Rectal smooth muscle tissue (tissue), 1 donor: ENCODE measurements around the gene MT3.

ENCODE experiments used
- H3K27ac ChIP-seq: one replicate; pipeline ENCODE4 v1.7.0; 2013; ENCODE audit warnings: low read depth, low read length, inconsistent platforms
- H3K27me3 ChIP-seq: one replicate; pipeline ENCODE4 v1.7.0; 2013; ENCODE audit warnings: low read length; ENCODE audit not compliant: control insufficient read depth, insufficient read depth
- H3K36me3 ChIP-seq: one replicate; pipeline ENCODE4 v1.7.0; 2013; ENCODE audit warnings: low read length; ENCODE audit not compliant: control insufficient read depth, insufficient read depth
- H3K4me1 ChIP-seq: one replicate; pipeline ENCODE4 v1.7.0; 2013; ENCODE audit warnings: low read length; ENCODE audit not compliant: control insufficient read depth, insufficient read depth
- H3K4me3 ChIP-seq: one replicate; pipeline ENCODE4 v1.7.0; 2013; ENCODE audit warnings: low read length
- H3K9ac ChIP-seq: one replicate; pipeline ENCODE4 v1.7.0; 2013; ENCODE audit warnings: low read length

MT3 gene

GRCh38 chr16:56588781-56589140 is 567 bp upstream of the MT3 start:
- peaks cover 9% of the 10 kb centered on the region for H3K27me3 ChIP-seq
- H3K9ac ChIP-seq, result no peak overlapping the region
- peak overlapping the region; percentile 53 for H3K4me3 ChIP-seq
- no peak overlapping the region for H3K27ac ChIP-seq
- no peaks in the 10 kb centered on the region for H3K36me3 ChIP-seq
- no peaks in the 10 kb centered on the region for H3K4me1 ChIP-seq

- H3K27ac ChIP-seq, result no peak overlapping the region
- peaks cover 9% of the 10 kb centered on the region for H3K27me3 ChIP-seq
- no peak overlapping the region for H3K4me3 ChIP-seq
- no peaks in the 10 kb centered on the region for H3K4me1 ChIP-seq
- H3K36me3 ChIP-seq, result no peaks in the 10 kb centered on the region
- H3K9ac ChIP-seq, result no peak overlapping the region
Measured at GRCh38 chr16:56591377-56592060, 2.2 kb downstream of the MT3 start.

- no peak overlapping the region for H3K9ac ChIP-seq
- H3K4me3 ChIP-seq, result no peak overlapping the region
- H3K4me1 ChIP-seq, result no peaks in the 10 kb centered on the region
- H3K27ac ChIP-seq, result no peak overlapping the region
- peaks cover 9% of the 10 kb centered on the region for H3K27me3 ChIP-seq
- H3K36me3 ChIP-seq, result no peaks in the 10 kb centered on the region
Measured at GRCh38 chr16:56593573-56594291, 4.4 kb downstream of the MT3 start.

GRCh38 chr16:56594292-56594619 is 4.9 kb downstream of the MT3 start:
- Histone ChIP-seq H3K4me3 (no peak overlapping the region), H3K27me3 (peaks cover 5% of the 10 kb centered on the region), H3K36me3 (no peaks in the 10 kb centered on the region), H3K4me1 (no peaks in the 10 kb centered on the region), H3K9ac (no peak overlapping the region), H3K27ac (no peak overlapping the region)

GRCh38 chr16:56600398-56600999 is 11.2 kb downstream of the MT3 start:
- H3K27ac ChIP-seq, result no peak overlapping the region
- no peak overlapping the region for H3K9ac ChIP-seq
- H3K4me1 ChIP-seq, result no peaks in the 10 kb centered on the region

GRCh38 chr16:56601325-56601724 is 12.0 kb downstream of the MT3 start:
- H3K4me1 ChIP-seq, result no peaks in the 10 kb centered on the region
- no peak overlapping the region for H3K27ac ChIP-seq
- no peaks in the 10 kb centered on the region for H3K36me3 ChIP-seq
- H3K9ac ChIP-seq, result no peak overlapping the region
- H3K27me3 ChIP-seq, result peaks cover 3% of the 10 kb centered on the region
- no peak overlapping the region for H3K4me3 ChIP-seq

More at GRCh38 chr16:56600398-56600999, 11.2 kb downstream of the MT3 start:
- peaks cover 3% of the 10 kb centered on the region for H3K27me3 ChIP-seq
- no peak overlapping the region for H3K4me3 ChIP-seq
- H3K36me3 ChIP-seq, result no peaks in the 10 kb centered on the region

GRCh38 chr16:56603589-56603988 is 14.3 kb downstream of the MT3 start:
- no peaks in the 10 kb centered on the region for H3K36me3 ChIP-seq
- peaks cover 3% of the 10 kb centered on the region for H3K27me3 ChIP-seq
- no peak overlapping the region for H3K9ac ChIP-seq
- H3K27ac ChIP-seq, result no peak overlapping the region
- H3K4me1 ChIP-seq, result peaks cover 12% of the 10 kb centered on the region
- H3K4me3 ChIP-seq, result no peak overlapping the region

- Histone ChIP-seq H3K9ac (no peak overlapping the region), H3K4me3 (no peak overlapping the region), H3K27ac (no peak overlapping the region), H3K36me3 (no peaks in the 10 kb centered on the region), H3K27me3 (peaks cover 3% of the 10 kb centered on the region), H3K4me1 (peaks cover 12% of the 10 kb centered on the region)
Measured at GRCh38 chr16:56604966-56605365, 15.6 kb downstream of the MT3 start.

GRCh38 chr16:56605475-56605874 is 16.1 kb downstream of the MT3 start:
- Histone ChIP-seq H3K36me3 (no peaks in the 10 kb centered on the region), H3K9ac (no peak overlapping the region), H3K4me3 (no peak overlapping the region), H3K27ac (no peak overlapping the region), H3K27me3 (peaks cover 1% of the 10 kb centered on the region), H3K4me1 (peaks cover 16% of the 10 kb centered on the region)

- H3K27ac ChIP-seq, result peak overlapping the region; percentile 88
- peaks cover 16% of the 10 kb centered on the region for H3K4me1 ChIP-seq
- no peaks in the 10 kb centered on the region for H3K36me3 ChIP-seq
- H3K4me3 ChIP-seq, result no peak overlapping the region
- no peaks in the 10 kb centered on the region for H3K27me3 ChIP-seq
- H3K9ac ChIP-seq, result no peak overlapping the region
Measured at GRCh38 chr16:56606071-56606475, 16.7 kb downstream of the MT3 start.

GRCh38 chr16:56606476-56607108 is 17.3 kb downstream of the MT3 start:
- no peaks in the 10 kb centered on the region for H3K27me3 ChIP-seq
- H3K4me1 ChIP-seq, result peaks cover 16% of the 10 kb centered on the region
- H3K36me3 ChIP-seq, result no peaks in the 10 kb centered on the region
- peak overlapping the region; percentile 88 for H3K27ac ChIP-seq
- H3K9ac ChIP-seq, result no peak overlapping the region
- H3K4me3 ChIP-seq, result peak overlapping the region; percentile 16

GRCh38 chr16:56607109-56607618 is 17.8 kb downstream of the MT3 start:
- Histone ChIP-seq H3K4me1 (peaks cover 16% of the 10 kb centered on the region), H3K4me3 (peak overlapping the region; percentile 16)

More at GRCh38 chr16:56607109-56607618, 17.8 kb downstream of the MT3 start:
- Histone ChIP-seq H3K27me3 (no peaks in the 10 kb centered on the region), H3K36me3 (no peaks in the 10 kb centered on the region), H3K9ac (no peak overlapping the region), H3K27ac (peak overlapping the region; percentile 88)
